ENCODE measurements around the gene PHC2. TPM values are rescaled to one million over a fixed set of nuclear protein-coding genes. Genes with fewer than 3 reads are reported as not detected.

Gene PHC2
- total and polyA plus RNA-seq, 2 of the 13 experiments (the other 11 are each of a cell fraction or from before 2014, with no cell fraction given): 52.5 to 84.9 TPM

DNA sequence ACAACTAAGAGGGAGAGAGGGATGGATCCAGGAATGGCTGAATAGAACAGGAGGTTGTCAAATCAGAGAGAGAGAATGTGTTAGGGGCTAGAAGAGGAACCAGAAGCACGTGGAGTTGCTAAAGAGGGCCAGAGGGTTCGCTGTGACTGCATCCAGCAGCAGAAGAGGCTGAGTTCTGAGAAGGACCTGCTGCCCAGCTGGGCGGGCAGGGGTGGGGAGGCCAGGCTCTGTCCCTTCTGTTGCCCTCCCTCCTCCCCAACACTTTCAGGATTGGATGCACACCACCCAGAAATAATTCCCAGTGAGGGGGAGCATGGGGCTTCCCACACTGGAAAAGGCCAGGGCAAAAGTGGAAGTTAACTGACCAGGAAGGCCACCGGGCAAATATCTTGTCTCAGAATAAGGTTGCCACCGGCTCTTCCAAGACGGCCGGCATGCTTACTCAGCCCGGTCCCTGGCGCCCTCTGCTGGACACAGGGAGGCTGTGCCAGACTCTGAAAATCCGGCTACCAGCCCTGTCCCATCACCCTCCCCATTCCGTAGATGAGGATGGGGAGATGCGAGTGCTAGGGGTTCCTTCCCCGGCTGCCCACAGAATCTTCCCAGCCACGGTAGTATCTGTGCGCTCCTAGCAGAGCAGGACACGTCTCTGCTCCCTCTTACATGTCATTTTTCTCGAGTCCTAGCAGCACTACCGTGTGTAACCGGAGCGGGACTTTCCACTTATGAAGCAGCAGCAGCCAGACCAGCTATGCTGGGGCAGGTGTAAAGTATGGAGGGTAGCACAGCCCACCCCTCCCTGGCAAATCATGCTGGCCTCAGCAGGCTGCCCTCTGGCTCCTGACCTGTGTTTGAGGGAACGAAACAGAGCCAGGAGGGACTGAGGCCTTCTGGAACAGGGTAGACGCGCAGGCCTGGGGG, 63.1 kb downstream of the PHC2 start (continued):
- TF ChIP-seq SNAPC4 (CRISPR knock-in tag; IDR thresholded peaks at IDR 0.05) (no peak), RBM22 (optimal IDR thresholded peaks at IDR 0.05; ENCODE audit: low read length) (no peak), ZNF263 (CRISPR knock-in tag; IDR thresholded peaks at IDR 0.05) (no peak), TCF12 (IDR thresholded peaks at IDR 0.05) (no peak), TCF12 (CRISPR knock-in tag; IDR thresholded peaks at IDR 0.05) (no peak), KDM5B (CRISPR knock-in tag; IDR thresholded peaks at IDR 0.05; ENCODE audit: borderline replicate concordance) (0 out of 2 replicates have a peak, but pooled peaks have one; percentile 27), ATF5 (CRISPR knock-in tag; IDR thresholded peaks at IDR 0.05; ENCODE audit: low read depth) (no peak), ZNF274 (CRISPR knock-in tag; IDR thresholded peaks at IDR 0.05) (0 out of 2 replicates have a peak, but pooled peaks have one; percentile 37), ZNF768 (CRISPR knock-in tag; IDR thresholded peaks at IDR 0.05) (no peak), ZFAT (CRISPR knock-in tag; conservative IDR thresholded peaks at IDR 0.05) (no peak), ZNF335 (CRISPR knock-in tag; IDR thresholded peaks at IDR 0.05) (no peak), ZNF773 (CRISPR knock-in tag; IDR thresholded peaks at IDR 0.05; ENCODE audit: borderline replicate concordance) (no peak), ZNF724P (CRISPR knock-in tag; IDR thresholded peaks at IDR 0.05; ENCODE audit: borderline replicate concordance) (no peak), GLI4 (CRISPR knock-in tag; IDR thresholded peaks at IDR 0.05; ENCODE audit: borderline replicate concordance) (no peak), ZNF83 (CRISPR knock-in tag; IDR thresholded peaks at IDR 0.05; ENCODE audit: borderline replicate concordance) (no peak), ELF1 (CRISPR knock-in tag; IDR thresholded peaks at IDR 0.05) (no peak)
- TF ChIP-seq, protein P1, sequence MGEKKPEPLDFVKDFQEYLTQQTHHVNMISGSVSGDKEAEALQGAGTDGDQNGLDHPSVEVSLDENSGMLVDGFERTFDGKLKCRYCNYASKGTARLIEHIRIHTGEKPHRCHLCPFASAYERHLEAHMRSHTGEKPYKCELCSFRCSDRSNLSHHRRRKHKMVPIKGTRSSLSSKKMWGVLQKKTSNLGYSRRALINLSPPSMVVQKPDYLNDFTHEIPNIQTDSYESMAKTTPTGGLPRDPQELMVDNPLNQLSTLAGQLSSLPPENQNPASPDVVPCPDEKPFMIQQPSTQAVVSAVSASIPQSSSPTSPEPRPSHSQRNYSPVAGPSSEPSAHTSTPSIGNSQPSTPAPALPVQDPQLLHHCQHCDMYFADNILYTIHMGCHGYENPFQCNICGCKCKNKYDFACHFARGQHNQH (CRISPR knock-in tag; IDR thresholded peaks at IDR 0.05): peak; percentile 45; the same call in 1 of the 2 replicates
- TF ChIP-seq, protein P2, sequence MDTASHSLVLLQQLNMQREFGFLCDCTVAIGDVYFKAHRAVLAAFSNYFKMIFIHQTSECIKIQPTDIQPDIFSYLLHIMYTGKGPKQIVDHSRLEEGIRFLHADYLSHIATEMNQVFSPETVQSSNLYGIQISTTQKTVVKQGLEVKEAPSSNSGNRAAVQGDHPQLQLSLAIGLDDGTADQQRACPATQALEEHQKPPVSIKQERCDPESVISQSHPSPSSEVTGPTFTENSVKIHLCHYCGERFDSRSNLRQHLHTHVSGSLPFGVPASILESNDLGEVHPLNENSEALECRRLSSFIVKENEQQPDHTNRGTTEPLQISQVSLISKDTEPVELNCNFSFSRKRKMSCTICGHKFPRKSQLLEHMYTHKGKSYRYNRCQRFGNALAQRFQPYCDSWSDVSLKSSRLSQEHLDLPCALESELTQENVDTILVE (CRISPR knock-in tag; IDR thresholded peaks at IDR 0.05): no peak
- TF ChIP-seq, protein P3, sequence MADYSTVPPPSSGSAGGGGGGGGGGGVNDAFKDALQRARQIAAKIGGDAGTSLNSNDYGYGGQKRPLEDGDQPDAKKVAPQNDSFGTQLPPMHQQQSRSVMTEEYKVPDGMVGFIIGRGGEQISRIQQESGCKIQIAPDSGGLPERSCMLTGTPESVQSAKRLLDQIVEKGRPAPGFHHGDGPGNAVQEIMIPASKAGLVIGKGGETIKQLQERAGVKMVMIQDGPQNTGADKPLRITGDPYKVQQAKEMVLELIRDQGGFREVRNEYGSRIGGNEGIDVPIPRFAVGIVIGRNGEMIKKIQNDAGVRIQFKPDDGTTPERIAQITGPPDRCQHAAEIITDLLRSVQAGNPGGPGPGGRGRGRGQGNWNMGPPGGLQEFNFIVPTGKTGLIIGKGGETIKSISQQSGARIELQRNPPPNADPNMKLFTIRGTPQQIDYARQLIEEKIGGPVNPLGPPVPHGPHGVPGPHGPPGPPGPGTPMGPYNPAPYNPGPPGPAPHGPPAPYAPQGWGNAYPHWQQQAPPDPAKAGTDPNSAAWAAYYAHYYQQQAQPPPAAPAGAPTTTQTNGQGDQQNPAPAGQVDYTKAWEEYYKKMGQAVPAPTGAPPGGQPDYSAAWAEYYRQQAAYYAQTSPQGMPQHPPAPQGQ (CRISPR knock-in tag; IDR thresholded peaks at IDR 0.05; ENCODE audit: borderline replicate concordance): no peak

Data from HepG2 (cell line).